Liver (tissue), 9 donors: ENCODE measurements around the gene IARS1. TPM values are rescaled to one million over a fixed set of nuclear protein-coding genes. Genes with fewer than 3 reads are reported as not detected.

ENCODE experiments used
- DNase-seq: peaks from one replicate; pipeline ENCODE4 v3.0.0-alpha.2; 2017; ENCODE audit warnings: low spot score
- H3K27ac ChIP-seq, 2 donors: one replicate each; pipeline ENCODE4 v1.7.0; 2013; ENCODE audit warnings: inconsistent platforms in 2 of 2, low read length in 2 of 2, control low read depth in 1 of 2, low read depth in 1 of 2, mild to moderate bottlenecking in 1 of 2
- H3K27me3 ChIP-seq, 4 donors: one replicate each; pipeline versions ENCODE4 v1.6.1 to v1.7.0; 2013; ENCODE audit warnings: low read length in 3 of 4, inconsistent platforms in 1 of 4, mild to moderate bottlenecking in 1 of 4, moderate library complexity in 1 of 4; ENCODE audit not compliant: control insufficient read depth in 4 of 4, insufficient read depth in 4 of 4
- H3K36me3 ChIP-seq, 4 donors: one replicate each; pipeline versions ENCODE4 v1.6.1 to v1.7.0; 2013; ENCODE audit warnings: low read length in 3 of 4, mild to moderate bottlenecking in 3 of 4, low read depth in 1 of 4, moderate library complexity in 1 of 4; ENCODE audit not compliant: control insufficient read depth in 4 of 4, insufficient read depth in 3 of 4
- H3K4me1 ChIP-seq, 4 donors: one replicate each; pipeline versions ENCODE4 v1.6.1 to v1.7.0; 2013; ENCODE audit warnings: low read length in 3 of 4, mild to moderate bottlenecking in 3 of 4, moderate library complexity in 1 of 4; ENCODE audit not compliant: control insufficient read depth in 4 of 4, insufficient read depth in 4 of 4
- H3K4me3 ChIP-seq, 3 donors: one replicate each; pipeline versions ENCODE4 v1.6.1 to v1.7.0; 2013; ENCODE audit warnings: low read length in 3 of 3, control low read depth in 1 of 3, low read depth in 1 of 3, mild to moderate bottlenecking in 1 of 3
- H3K9ac ChIP-seq, 2 donors: one replicate each; pipeline ENCODE4 v1.7.0; 2013; ENCODE audit warnings: low read length in 2 of 2, mild to moderate bottlenecking in 2 of 2, moderate library complexity in 2 of 2, control low read depth in 1 of 2, low read depth in 1 of 2
- H3K9me3 ChIP-seq, 4 donors: one replicate each; pipeline versions ENCODE4 v1.6.1 to v1.7.0; 2013; ENCODE audit warnings: low read length in 3 of 4; ENCODE audit not compliant: control insufficient read depth in 4 of 4
- ATF3 ChIP-seq: IDR thresholded peaks from 2 replicates; pipeline ENCODE4 v1.6.1; 2016; ENCODE audit warnings: antibody characterized with exemption
- CTCF ChIP-seq: fragments of 150-350 bp; IDR thresholded peaks from 2 replicates; pipeline ENCODE4 v1.5.1; 2017; ENCODE audit warnings: improper control_type of control experiment, low read depth, low read length; ENCODE audit not compliant: missing input control
- EGR1 ChIP-seq, 2 donors: IDR thresholded peaks; 2 replicates each; pipeline ENCODE4 v1.6.1; 2016 to 2018; ENCODE audit warnings: antibody characterized with exemption in 2 of 2, low read depth in 2 of 2
- FOXA1 ChIP-seq: IDR thresholded peaks from 2 replicates; pipeline ENCODE4 v1.6.1; 2016; ENCODE audit warnings: antibody characterized with exemption
- FOXA2 ChIP-seq: IDR thresholded peaks from 2 replicates; pipeline ENCODE4 v1.6.1; 2016; ENCODE audit warnings: antibody characterized with exemption
- GABPA ChIP-seq, 2 donors: IDR thresholded peaks in 1 of 2; conservative IDR thresholded peaks in 1 of 2; 2 replicates each; pipeline ENCODE4 v1.6.1; 2016; ENCODE audit warnings: antibody characterized with exemption in 2 of 2, mild to moderate bottlenecking in 1 of 2, moderate library complexity in 1 of 2
- HNF4G ChIP-seq: IDR thresholded peaks from 2 replicates; pipeline ENCODE4 v1.6.1; 2016; ENCODE audit warnings: antibody characterized with exemption
- JUND ChIP-seq, 2 donors: IDR thresholded peaks; 2 replicates each; pipeline ENCODE4 v1.6.1; 2016; ENCODE audit warnings: antibody characterized with exemption in 2 of 2
- MAX ChIP-seq: IDR thresholded peaks from 2 replicates; pipeline ENCODE4 v1.6.1; 2016; ENCODE audit warnings: antibody characterized with exemption
- RAD21 ChIP-seq, 2 donors: IDR thresholded peaks; 2 replicates each; pipeline ENCODE4 v1.6.1; 2016; ENCODE audit warnings: antibody characterized with exemption in 2 of 2, mild to moderate bottlenecking in 2 of 2
- REST ChIP-seq: IDR thresholded peaks from 2 replicates; pipeline ENCODE4 v1.6.1; 2016; ENCODE audit warnings: antibody characterized with exemption, mild to moderate bottlenecking
- RXRA ChIP-seq, 2 donors: IDR thresholded peaks; 2 replicates each; pipeline ENCODE4 v1.6.1; 2017 to 2018; ENCODE audit warnings: antibody characterized with exemption in 2 of 2, mild to moderate bottlenecking in 1 of 2
- SP1 ChIP-seq: IDR thresholded peaks from 2 replicates; pipeline ENCODE4 v1.6.1; 2018; ENCODE audit warnings: antibody characterized with exemption, mild to moderate bottlenecking
- TAF1 ChIP-seq: conservative IDR thresholded peaks from 2 replicates; pipeline ENCODE4 v1.6.1; 2016; ENCODE audit warnings: antibody characterized with exemption, mild to moderate bottlenecking
- YY1 ChIP-seq: IDR thresholded peaks from 2 replicates; pipeline ENCODE4 v1.6.1; 2016; ENCODE audit warnings: antibody characterized with exemption, mild to moderate bottlenecking
- ZBTB33 ChIP-seq: IDR thresholded peaks from 2 replicates; pipeline ENCODE4 v1.6.1; 2016; ENCODE audit warnings: antibody characterized with exemption
- WGBS: extraction: QIAGEN DNeasy Blood & Tissue Kit; methylation state at CpG from one replicate; pipeline ENCODE4 v1.1.7; 2013; 5-methylcytosine and 5-hydroxymethylcytosine counted together
- polyA plus RNA-seq, 2 donors: library from polyadenylated mRNA; stranded (reverse) in 1 of 2; unstranded in 1 of 2; fragments of 200-250 nt in 1 of 2; fragments of >200 nt in 1 of 2; fragmentation: Nextera tagmentation in 1 of 2; extraction: Ambion mirVana in 1 of 2; gene quantifications; one replicate each; pipeline versions ENCODE4 v1.2.1 to v1.2.3, GENCODE V29; 2013 to 2015
- total RNA-seq, 2 donors: library from RNA; depleted of rRNA; stranded (reverse); fragments of >200 nt; gene quantifications; one replicate each; pipeline ENCODE4 v1.2.3, GENCODE V29; 2014
- donor health status: healthy.
- donor health status: healthy.
- donor health status: healthy.
- donor health status: healthy.
- donor health status: healthy.

Gene IARS1
- total and polyA plus RNA-seq, 4 donors: 24.8 to 81.7 (median 49.6) TPM

GRCh38 chr9:92294297-92294676 lies 790 bp upstream of the IARS1 start:
- peak overlapping the region; percentile 64 to 89 (median 88) for H3K4me3 ChIP-seq
- no peak for DNase-seq
- 30% methylated on average over 13 of the region's 13 CpGs for WGBS
- TF ChIP-seq ZBTB33 (no peak), HNF4G (no peak), FOXA1 (no peak), RAD21 (IDR thresholded peaks at IDR 0.05) (no peak), YY1 (no peak), FOXA2 (no peak), CTCF (no peak), ATF3 (no peak), SP1 (no peak), EGR1 (IDR thresholded peaks at IDR 0.05; ENCODE audit: low read depth in 2 of 2) (no peak), JUND (IDR thresholded peaks at IDR 0.05) (no peak), REST (no peak), MAX (no peak), GABPA (IDR thresholded peaks at IDR 0.05 in 1 of 2, conservative IDR thresholded peaks at IDR 0.05 in 1 of 2) (no peak), RXRA (IDR thresholded peaks at IDR 0.05) (no peak), TAF1 (no peak)
- no peaks in the 10 kb centered on the region for H3K27me3 ChIP-seq
- H3K27ac ChIP-seq: peak overlapping the region; percentile 58 to 81
- peaks cover 10 to 22% (median 15%) of the 10 kb centered on the region in 4 donors for H3K4me1 ChIP-seq
- peaks cover 0 to 17% (median 11%) of the 10 kb centered on the region in 4 donors for H3K36me3 ChIP-seq
- peak overlapping the region; percentile 55 to 69 for H3K9ac ChIP-seq
- H3K9me3 ChIP-seq: no peaks in the 10 kb centered on the region

- WGBS: 1% methylated on average over 5 of the region's 5 CpGs
- H3K4me3 ChIP-seq: peak overlapping the region; percentile 64 to 89 (median 88)
- H3K36me3 ChIP-seq: peaks cover 0 to 11% (median 6%) of the 10 kb centered on the region in 4 donors
- DNase-seq: no peak
- H3K9ac ChIP-seq: peak overlapping the region in 1 of 2 donors; percentile 83
- no peaks in the 10 kb centered on the region for H3K9me3 ChIP-seq
- H3K27me3 ChIP-seq: no peaks in the 10 kb centered on the region
- peaks cover 10 to 22% (median 15%) of the 10 kb centered on the region in 4 donors for H3K4me1 ChIP-seq
- peak overlapping the region in 1 of 2 donors; percentile 45 for H3K27ac ChIP-seq
- TF ChIP-seq YY1 (no peak), GABPA (IDR thresholded peaks at IDR 0.05 in 1 of 2, conservative IDR thresholded peaks at IDR 0.05 in 1 of 2) (no peak), EGR1 (IDR thresholded peaks at IDR 0.05; ENCODE audit: low read depth in 2 of 2) (no peak), RXRA (IDR thresholded peaks at IDR 0.05) (no peak), REST (no peak), ATF3 (no peak), HNF4G (no peak), CTCF (no peak), RAD21 (IDR thresholded peaks at IDR 0.05) (no peak), TAF1 (no peak), FOXA1 (no peak)
Measured at GRCh38 chr9:92293075-92293354, 482 bp downstream of the IARS1 start.
